NCI-H2196 (cell line): ENCODE results near the gene MUC7.

Experiments
- DNase-seq: peaks from one replicate; lab custom pipeline; 2025; ENCODE audit not compliant: unreplicated experiment; lab: John Stamatoyannopoulos, UW

Gene MUC7

GRCh38 chr4:70531981-70532380, 60.0 kb downstream of the MUC7 start:
- no peak for DNase-seq
